ENCODE measurements around the gene MRPL46. TPM values are rescaled to one million over a fixed set of nuclear protein-coding genes. Genes with fewer than 3 reads are reported as not detected.

Gene MRPL46
- total RNA-seq, 2 donors from 2014 or later, result 24.5 TPM

DNA sequence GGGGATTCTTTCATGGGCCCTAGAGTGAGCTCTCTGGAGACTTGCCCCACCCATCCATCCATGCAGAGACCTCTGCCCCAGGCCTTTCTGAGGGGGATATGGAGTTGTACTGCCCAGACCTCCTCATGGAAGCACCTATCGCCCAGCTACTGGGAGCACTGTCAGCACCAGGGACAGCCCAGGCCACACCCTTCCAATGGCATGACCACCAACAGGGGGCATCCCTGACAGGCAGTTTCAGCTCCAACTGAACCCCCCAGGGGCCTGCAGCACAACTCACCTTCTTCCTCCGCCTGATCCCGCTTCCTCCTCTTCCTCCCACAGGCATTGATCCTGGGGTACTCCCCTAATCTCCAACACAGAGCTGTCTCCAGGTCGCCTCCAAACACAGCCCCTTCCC is 22.1 kb upstream of the MRPL46 start:
- peak; percentile 74 for DNase-seq

DNA sequence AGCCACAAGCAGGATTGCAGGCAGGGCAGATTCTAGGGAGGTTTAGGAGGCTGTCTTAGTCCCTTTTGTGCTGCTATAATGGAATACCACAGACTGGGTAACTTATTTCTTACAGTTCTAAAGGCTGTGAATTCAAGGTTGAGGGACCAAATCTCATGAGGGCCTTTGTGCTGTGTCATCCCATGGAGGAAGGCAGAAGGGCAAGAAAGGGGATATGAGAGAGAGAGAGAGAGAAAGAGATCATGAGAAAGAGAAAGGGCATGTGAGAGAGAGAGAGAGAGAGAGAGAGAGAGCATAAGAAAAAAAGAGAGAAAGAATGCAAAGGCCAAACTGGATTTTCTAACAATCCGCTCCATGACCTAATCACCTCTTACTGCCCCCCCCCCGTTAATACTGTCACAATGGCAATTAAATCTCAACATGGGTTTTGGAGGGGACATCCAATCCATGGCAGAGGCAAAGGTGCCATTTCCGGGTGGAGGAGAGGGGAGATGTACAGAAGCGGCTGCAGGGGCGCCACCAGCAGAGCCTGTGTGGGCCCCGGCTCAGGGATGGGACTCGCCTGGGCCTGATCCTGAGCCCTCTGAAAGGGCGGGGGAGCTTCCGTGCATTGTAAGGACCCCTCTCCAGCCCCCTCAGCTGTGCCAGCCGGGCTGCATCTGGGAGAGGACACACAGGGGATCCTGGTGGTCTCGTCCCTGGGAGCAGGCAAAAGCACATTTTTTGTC is 20.8 kb upstream of the MRPL46 start:
- H3K9me3 ChIP-seq (ENCODE audit: control insufficient read depth, low read length), result no peaks in the 10 kb centered on the region
- Mint-ChIP-seq H3K9me3 (no peaks in the 10 kb centered on the region), H3K27ac (peak overlapping the region; percentile 67), H3K36me3 (ENCODE audit: low read depth) (no peaks in the 10 kb centered on the region), H3K27me3 (ENCODE audit: insufficient read depth) (peaks cover 24% of the 10 kb centered on the region), H3K4me1 (peaks cover 48% of the 10 kb centered on the region), H3K4me3 (no peak overlapping the region)
- WGBS, 2 experiments (ENCODE audit: insufficient coverage in 1 of 2, insufficient read length in 1 of 2), result 80 to 89% methylated on average over 5 to 9 of the region's 11 CpGs
- peaks cover 9% of the 10 kb centered on the region for H3K27me3 ChIP-seq (ENCODE audit: control insufficient read depth, insufficient read depth, low read length, poor library complexity, severe bottlenecking)
- no peak overlapping the region for H3K4me3 ChIP-seq (ENCODE audit: low read length)
- H3K9ac ChIP-seq (ENCODE audit: extremely low read depth, low read length, poor library complexity, severe bottlenecking), result no peak overlapping the region
- peaks cover 18% of the 10 kb centered on the region for H3K4me1 ChIP-seq (ENCODE audit: control insufficient read depth, insufficient read depth, low read length)
- H3K36me3 ChIP-seq (ENCODE audit: control insufficient read depth, insufficient read depth, low read length), result no peaks in the 10 kb centered on the region
- TF ChIP-seq, protein P1, sequence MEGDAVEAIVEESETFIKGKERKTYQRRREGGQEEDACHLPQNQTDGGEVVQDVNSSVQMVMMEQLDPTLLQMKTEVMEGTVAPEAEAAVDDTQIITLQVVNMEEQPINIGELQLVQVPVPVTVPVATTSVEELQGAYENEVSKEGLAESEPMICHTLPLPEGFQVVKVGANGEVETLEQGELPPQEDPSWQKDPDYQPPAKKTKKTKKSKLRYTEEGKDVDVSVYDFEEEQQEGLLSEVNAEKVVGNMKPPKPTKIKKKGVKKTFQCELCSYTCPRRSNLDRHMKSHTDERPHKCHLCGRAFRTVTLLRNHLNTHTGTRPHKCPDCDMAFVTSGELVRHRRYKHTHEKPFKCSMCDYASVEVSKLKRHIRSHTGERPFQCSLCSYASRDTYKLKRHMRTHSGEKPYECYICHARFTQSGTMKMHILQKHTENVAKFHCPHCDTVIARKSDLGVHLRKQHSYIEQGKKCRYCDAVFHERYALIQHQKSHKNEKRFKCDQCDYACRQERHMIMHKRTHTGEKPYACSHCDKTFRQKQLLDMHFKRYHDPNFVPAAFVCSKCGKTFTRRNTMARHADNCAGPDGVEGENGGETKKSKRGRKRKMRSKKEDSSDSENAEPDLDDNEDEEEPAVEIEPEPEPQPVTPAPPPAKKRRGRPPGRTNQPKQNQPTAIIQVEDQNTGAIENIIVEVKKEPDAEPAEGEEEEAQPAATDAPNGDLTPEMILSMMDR (conservative IDR thresholded peaks at IDR 0.05), result no peak
- no peak for DNase-seq
- H3K27ac ChIP-seq (ENCODE audit: low read depth, low read length), result no peak overlapping the region

More for the DNA sequence above, 22.1 kb upstream of the MRPL46 start:
- Mint-ChIP-seq H3K9me3 (no peaks in the 10 kb centered on the region), H3K4me1 (peaks cover 39% of the 10 kb centered on the region), H3K4me3 (no peak overlapping the region), H3K27ac (no peak overlapping the region), H3K27me3 (ENCODE audit: insufficient read depth) (peaks cover 15% of the 10 kb centered on the region), H3K36me3 (ENCODE audit: low read depth) (no peaks in the 10 kb centered on the region)
- peaks cover 11% of the 10 kb centered on the region for H3K4me1 ChIP-seq (ENCODE audit: control insufficient read depth, insufficient read depth, low read length)
- no peak overlapping the region for H3K27ac ChIP-seq (ENCODE audit: low read depth, low read length)
- H3K36me3 ChIP-seq (ENCODE audit: control insufficient read depth, insufficient read depth, low read length), result no peaks in the 10 kb centered on the region
- WGBS, 2 experiments (ENCODE audit: insufficient coverage in 1 of 2, insufficient read length in 1 of 2), result 87 to 90% methylated on average over 2 to 4 of the region's 4 CpGs
- TF ChIP-seq, protein P1 (conservative IDR thresholded peaks at IDR 0.05), result peak; percentile 68
- no peak overlapping the region for H3K9ac ChIP-seq (ENCODE audit: extremely low read depth, low read length, poor library complexity, severe bottlenecking)
- no peaks in the 10 kb centered on the region for H3K9me3 ChIP-seq (ENCODE audit: control insufficient read depth, low read length)
- H3K4me3 ChIP-seq (ENCODE audit: low read length), result no peak overlapping the region
- no peaks in the 10 kb centered on the region for H3K27me3 ChIP-seq (ENCODE audit: control insufficient read depth, insufficient read depth, low read length, poor library complexity, severe bottlenecking)

DNA sequence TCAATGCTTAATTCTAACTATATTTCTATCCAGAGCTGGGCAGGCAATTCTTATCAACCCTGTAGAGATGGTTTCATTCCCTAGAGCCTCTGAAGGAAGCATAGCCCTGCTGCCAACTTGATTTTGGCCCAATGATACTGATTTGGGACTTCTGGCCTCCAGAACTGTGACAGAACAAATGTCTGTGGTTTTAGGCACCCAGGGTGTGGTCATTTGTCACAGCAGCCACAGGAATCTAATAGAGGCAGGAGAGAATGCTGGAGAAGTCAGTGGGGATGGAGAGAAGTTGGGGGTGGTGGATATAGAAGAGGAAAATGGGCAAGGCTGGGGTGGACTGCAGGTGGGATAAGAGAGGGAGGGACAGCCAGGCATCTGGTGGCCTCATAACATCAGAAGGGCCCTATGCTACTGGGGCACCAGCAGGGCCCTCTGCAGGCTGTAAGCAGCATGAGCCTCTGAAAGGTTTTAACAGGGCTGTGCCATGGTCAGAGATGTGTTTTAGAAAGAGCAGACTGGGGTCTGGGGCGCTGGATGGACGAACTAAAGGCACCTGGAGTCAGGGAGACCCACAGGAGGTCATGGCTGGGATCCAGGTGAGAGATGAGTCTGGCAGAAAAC is 20.1 kb upstream of the MRPL46 start:
- 92 to 100% methylated on average over 2 of the region's 2 CpGs for WGBS, 2 experiments (ENCODE audit: insufficient coverage in 1 of 2, insufficient read length in 1 of 2)
- no peak overlapping the region for H3K9ac ChIP-seq (ENCODE audit: extremely low read depth, low read length, poor library complexity, severe bottlenecking)

More for the DNA sequence above, 20.1 kb upstream of the MRPL46 start:
- TF ChIP-seq, protein P1 (conservative IDR thresholded peaks at IDR 0.05), result peak; percentile 69
- H3K36me3 ChIP-seq (ENCODE audit: control insufficient read depth, insufficient read depth, low read length), result no peaks in the 10 kb centered on the region
- peaks cover 18% of the 10 kb centered on the region for H3K4me1 ChIP-seq (ENCODE audit: control insufficient read depth, insufficient read depth, low read length)
- H3K27me3 Mint-ChIP-seq (ENCODE audit: insufficient read depth), result peaks cover 31% of the 10 kb centered on the region
- H3K9me3 Mint-ChIP-seq, result no peaks in the 10 kb centered on the region
- no peak overlapping the region for H3K4me3 Mint-ChIP-seq
- H3K27ac ChIP-seq (ENCODE audit: low read depth, low read length), result no peak overlapping the region
- no peaks in the 10 kb centered on the region for H3K9me3 ChIP-seq (ENCODE audit: control insufficient read depth, low read length)
- H3K4me1 Mint-ChIP-seq, result peaks cover 52% of the 10 kb centered on the region
- DNase-seq, result no peak
- peak overlapping the region; percentile 67 for H3K27ac Mint-ChIP-seq
- no peaks in the 10 kb centered on the region for H3K36me3 Mint-ChIP-seq (ENCODE audit: low read depth)
- peaks cover 13% of the 10 kb centered on the region for H3K27me3 ChIP-seq (ENCODE audit: control insufficient read depth, insufficient read depth, low read length, poor library complexity, severe bottlenecking)
- no peak overlapping the region for H3K4me3 ChIP-seq (ENCODE audit: low read length)

Data from endodermal cell (in vitro differentiated cells).